ENCODE data around the gene SPRR5.

SPRR5 gene

GRCh38 chr1:152951711-152952110 lies 4.7 kb downstream of the SPRR5 start:
- DNase-seq: no peak

GRCh38 chr1:152953761-152954160 lies 6.8 kb downstream of the SPRR5 start:
- no peak for DNase-seq

GRCh38 chr1:152954436-152954835 lies 7.4 kb downstream of the SPRR5 start:
- no peak for DNase-seq

GRCh38 chr1:152957561-152957960 lies 10.6 kb downstream of the SPRR5 start:
- DNase-seq: no peak

GRCh38 chr1:152959273-152959672 lies 12.3 kb downstream of the SPRR5 start:
- no peak for DNase-seq

- DNase-seq: no peak
These were observed 12.9 kb downstream of the SPRR5 start for GRCh38 chr1:152959801-152960451.

- no peak for DNase-seq
These were observed 13.5 kb downstream of the SPRR5 start for GRCh38 chr1:152960452-152961044.

GRCh38 chr1:152961226-152961891 lies 14.4 kb downstream of the SPRR5 start:
- no peak for DNase-seq

GRCh38 chr1:152962876-152963415 lies 15.9 kb downstream of the SPRR5 start:
- DNase-seq: no peak

GRCh38 chr1:152964536-152964935 lies 17.5 kb downstream of the SPRR5 start:
- DNase-seq: no peak

- DNase-seq: no peak
These were observed 18.8 kb downstream of the SPRR5 start for GRCh38 chr1:152965853-152966252.

GRCh38 chr1:152967201-152967600 lies 20.2 kb downstream of the SPRR5 start:
- DNase-seq: no peak

GRCh38 chr1:152968248-152968647 lies 21.2 kb downstream of the SPRR5 start:
- no peak for DNase-seq

GRCh38 chr1:152969036-152969435 lies 22.0 kb downstream of the SPRR5 start:
- DNase-seq: no peak

- no peak for DNase-seq
These were observed 23.5 kb downstream of the SPRR5 start, which contains the start of gene SPRR4 for GRCh38 chr1:152970495-152970894. TSS of gene SPRR4 (plus strand) at chr1:152970648. CDS start at chr1:152971891, 1,243 bp downstream.

GRCh38 chr1:152972196-152972886 lies 25.3 kb downstream of the SPRR5 start:
- no peak for DNase-seq

GRCh38 chr1:152976688-152977087 lies 29.7 kb downstream of the SPRR5 start:
- no peak for DNase-seq

GRCh38 chr1:152977614-152978013 lies 30.6 kb downstream of the SPRR5 start:
- DNase-seq: no peak

GRCh38 chr1:152980676-152981075 lies 33.7 kb downstream of the SPRR5 start:
- DNase-seq: no peak

GRCh38 chr1:152981146-152981871 lies 34.3 kb downstream of the SPRR5 start:
- no peak for DNase-seq

GRCh38 chr1:152982076-152982475 lies 35.1 kb downstream of the SPRR5 start:
- DNase-seq: no peak

GRCh38 chr1:152983234-152983633 lies 36.2 kb downstream of the SPRR5 start:
- no peak for DNase-seq

- DNase-seq: no peak
These were observed 36.7 kb downstream of the SPRR5 start, which contains the start of gene SPRR1A for GRCh38 chr1:152983743-152984142. TSS of gene SPRR1A (plus strand) at chr1:152984081. CDS start at chr1:152985231, 1,150 bp downstream.

Measured in stimulated activated CD4-positive, alpha-beta T cell treated with anti-CD3 and anti-CD28 coated beads, Interleukin-2, amount 100 ng/mL, for 48 hours (primary cell).